PC-3 (cell line): ENCODE measurements around the gene BLTP3B. TPM values are rescaled to one million over a fixed set of nuclear protein-coding genes. Genes with fewer than 3 reads are reported as not detected.

Source experiments
- ATAC-seq: fragments of 200-7000 bp; cut with Tn5 transposase; 2 replicates; pipeline ENCODE4 v1.9.1; 2020; ENCODE audit warnings: mild to moderate bottlenecking, moderate library complexity
- BruUV-seq: library from RNA; stranded (reverse); fragments of 400-500 nt; replicated peaks from 2 replicates; lab custom pipeline; 2021; lab: Mats Ljungman, UMichigan
- CTCF ChIA-PET: fragments of 300-600 bp; sonication (Branson Sonifier 250); formaldehyde crosslinking; loops from one replicate; lab custom pipeline; 2022; ENCODE audit warnings: antibody characterized with exemption; lab: Charles Lee
- POLR2A ChIA-PET: fragments of 300-600 bp; sonication (Branson Sonifier 250); formaldehyde crosslinking; loops from one replicate; lab custom pipeline; 2022; ENCODE audit warnings: antibody characterized with exemption; ENCODE audit not compliant: unreplicated experiment; lab: Charles Lee
- DNase-seq: peaks from one replicate; pipeline ENCODE4 v3.0.0-alpha.2; 2015
- H2AFZ ChIP-seq: fragments of 300-600 bp; sonication (generic); 2 replicates; pipeline ENCODE4 v1.6.0; 2016; ENCODE audit warnings: antibody characterized with exemption, low read length
- H3F3A ChIP-seq: fragments of 300-600 bp; sonication (generic); one replicate; pipeline ENCODE4 v1.6.0; 2017; ENCODE audit warnings: antibody characterized with exemption, low read length, control low read depth, mild to moderate bottlenecking; ENCODE audit not compliant: unreplicated experiment
- H3K27ac ChIP-seq: fragments of 300-600 bp; sonication (generic); 2 replicates; pipeline ENCODE4 v1.5.1; 2016; ENCODE audit warnings: mild to moderate bottlenecking, low read length
- H3K27me3 ChIP-seq: fragments of 300-600 bp; sonication (generic); 2 replicates; pipeline ENCODE4 v1.6.1; 2016; ENCODE audit warnings: low read length, mixed read lengths
- H3K36me3 ChIP-seq: fragments of 300-600 bp; sonication (generic); 2 replicates; pipeline ENCODE4 v1.6.1; 2016; ENCODE audit warnings: low read depth, mixed run types, low read length, mixed read lengths
- H3K4me1 ChIP-seq: fragments of 300-600 bp; sonication (generic); 2 replicates; pipeline ENCODE4 v1.5.1; 2016; ENCODE audit warnings: low read length; ENCODE audit not compliant: insufficient read depth
- H3K4me2 ChIP-seq: fragments of 300-600 bp; sonication (generic); 2 replicates; pipeline ENCODE4 v1.6.0; 2016; ENCODE audit warnings: low read length
- H3K4me3 ChIP-seq: fragments of 300-600 bp; sonication (generic); 2 replicates; pipeline ENCODE4 v1.5.1; 2016; ENCODE audit warnings: mild to moderate bottlenecking, low read length, mixed read lengths
- H3K79me2 ChIP-seq: fragments of 300-600 bp; sonication (generic); 2 replicates; pipeline ENCODE4 v1.6.1; 2017; ENCODE audit warnings: low read length, mixed read lengths
- H3K9ac ChIP-seq: fragments of 300-600 bp; sonication (generic); 2 replicates; pipeline ENCODE4 v1.6.0; 2016; ENCODE audit warnings: mild to moderate bottlenecking, low read length
- H3K9me2 ChIP-seq: fragments of 300-600 bp; sonication (generic); replicated peaks from 2 replicates; pipeline ENCODE4 v1.6.1; 2016; ENCODE audit warnings: mixed run types, low read length, mixed read lengths
- H3K9me3 ChIP-seq: fragments of 300-600 bp; sonication (generic); 2 replicates; pipeline ENCODE4 v1.6.1; 2016; ENCODE audit warnings: low read length, mixed read lengths
- H4K20me1 ChIP-seq: fragments of 300-600 bp; sonication (generic); 2 replicates; pipeline ENCODE4 v1.6.1; 2016; ENCODE audit warnings: low read length, mixed read lengths
- CTCF ChIP-seq: fragments of 300-600 bp; sonication (generic); conservative IDR thresholded peaks from 2 replicates; pipeline ENCODE4 v1.5.1; 2017; ENCODE audit warnings: antibody characterized with exemption, low read depth, mild to moderate bottlenecking, low read length
- EZH2 ChIP-seq: fragments of 300-600 bp; sonication (generic); IDR thresholded peaks from one replicate; pipeline ENCODE4 v1.6.1; 2017; ENCODE audit warnings: antibody characterized with exemption, mild to moderate bottlenecking, low read length; ENCODE audit not compliant: unreplicated experiment
- EZH2phosphoT487 ChIP-seq: fragments of 300-600 bp; sonication (generic); IDR thresholded peaks from 2 replicates; pipeline ENCODE4 v1.6.1; 2018; ENCODE audit warnings: mild to moderate bottlenecking, antibody characterized with exemption, low read length, borderline replicate concordance
- intact Hi-C: fragments of 100-400 bp; cut with micrococcal nuclease; formaldehyde crosslinking; loops from 2 replicates; pipeline ENCODE4 v1.9.0; 2023
- total RNA-seq: library from RNA; depleted of rRNA; stranded (reverse); fragments of >200 nt; gene quantifications from 2 replicates; pipeline ENCODE4 v1.2.3, GENCODE V29; 2014

The BLTP3B gene
- total RNA-seq, 1 experiment from 2014 or later, result 32.0 TPM

GRCh38 chr12:100174495-100174894 lies 31.8 kb upstream of the BLTP3B start:
- no peaks in the 10 kb centered on the region for H3F3A ChIP-seq
- no TSS peak for BruUV-seq
- no peaks in the 10 kb centered on the region for H3K4me1 ChIP-seq
- H3K9me3 ChIP-seq, result no peaks in the 10 kb centered on the region
- H3K4me3 ChIP-seq, result no peak overlapping the region
- no peak overlapping the region for H2AFZ ChIP-seq
- no peak overlapping the region for H3K4me2 ChIP-seq
- ATAC-seq (peak; percentile 66), DNase-seq (peak; percentile 58)
- CTCF ChIA-PET, result interaction anchor here (0.5 kb wide), 1 partner anchor 11 kb away, joined by 3 read pairs; no protein-coding TSS in a partner anchor
- no peaks in the 10 kb centered on the region for H3K79me2 ChIP-seq
- H3K27ac ChIP-seq, result no peak overlapping the region
- no peaks in the 10 kb centered on the region for H4K20me1 ChIP-seq
- H3K9me2 ChIP-seq, result no peaks in the 10 kb centered on the region
- POLR2A ChIA-PET, result no interaction called here
- no peak overlapping the region for H3K9ac ChIP-seq
- H3K27me3 ChIP-seq, result no peaks in the 10 kb centered on the region
- intact Hi-C loops, result no loop called here
- TF ChIP-seq EZH2phosphoT487, result no peak
- H3K36me3 ChIP-seq, result no peaks in the 10 kb centered on the region

- DNase-seq (no peak), ATAC-seq (no peak)
- no peaks in the 10 kb centered on the region for H3K9me3 ChIP-seq
- no peak overlapping the region for H3K4me2 ChIP-seq
- no peaks in the 10 kb centered on the region for H4K20me1 ChIP-seq
- intact Hi-C loops, result loop anchor here (2.0 kb wide), 1 partner anchor 52 kb away; no protein-coding TSS in a partner anchor
- H3K9ac ChIP-seq, result no peak overlapping the region
- H3K4me1 ChIP-seq, result no peaks in the 10 kb centered on the region
- no peaks in the 10 kb centered on the region for H3K9me2 ChIP-seq
- no peak overlapping the region for H3K27ac ChIP-seq
- no peaks in the 10 kb centered on the region for H3K79me2 ChIP-seq
- H3K4me3 ChIP-seq, result no peak overlapping the region
- no peaks in the 10 kb centered on the region for H3K27me3 ChIP-seq
- H3K36me3 ChIP-seq, result no peaks in the 10 kb centered on the region
- ChIA-PET POLR2A (no interaction called here), CTCF (no interaction called here)
- no peak overlapping the region for H2AFZ ChIP-seq
- no peak for TF ChIP-seq CTCF
- no peak for TF ChIP-seq EZH2
- no peak for TF ChIP-seq EZH2phosphoT487
- BruUV-seq, result no TSS peak
- no peaks in the 10 kb centered on the region for H3F3A ChIP-seq
These were observed 30.4 kb upstream of the BLTP3B start for GRCh38 chr12:100173111-100173510.

- no peak overlapping the region for H3K27ac ChIP-seq
- H3K79me2 ChIP-seq, result no peaks in the 10 kb centered on the region
- H3K9me2 ChIP-seq, result no peaks in the 10 kb centered on the region
- TF ChIP-seq EZH2phosphoT487 (no peak), CTCF (no peak)
- H3K27me3 ChIP-seq, result no peaks in the 10 kb centered on the region
- no peaks in the 10 kb centered on the region for H4K20me1 ChIP-seq
- H3K9ac ChIP-seq, result no peak overlapping the region
- DNase-seq (no peak), ATAC-seq (no peak)
- no peaks in the 10 kb centered on the region for H3K9me3 ChIP-seq
- no peak overlapping the region for H3K4me3 ChIP-seq
- POLR2A ChIA-PET, result no interaction called here
- no peaks in the 10 kb centered on the region for H3F3A ChIP-seq
- BruUV-seq, result no TSS peak
- H3K36me3 ChIP-seq, result no peaks in the 10 kb centered on the region
- no peak overlapping the region for H2AFZ ChIP-seq
- intact Hi-C loops, result no loop called here
- H3K4me2 ChIP-seq, result no peak overlapping the region
- CTCF ChIA-PET, result no interaction called here
- H3K4me1 ChIP-seq, result no peaks in the 10 kb centered on the region
These were observed 28.6 kb upstream of the BLTP3B start for GRCh38 chr12:100171248-100171647.
